ENCODE measurements around the gene KCNC1. TPM values are rescaled to one million over a fixed set of nuclear protein-coding genes. Genes with fewer than 3 reads are reported as not detected.

Gene KCNC1
- total RNA-seq, 1 donor from 2014 or later: not detected

- DNase-seq (ENCODE audit: low spot score): no peak
Measured at GRCh38 chr11:17714870-17715269, 19.7 kb upstream of the KCNC1 start.

- no peak for DNase-seq (ENCODE audit: low spot score)
Measured at GRCh38 chr11:17716807-17717206, 17.8 kb upstream of the KCNC1 start.

DNA sequence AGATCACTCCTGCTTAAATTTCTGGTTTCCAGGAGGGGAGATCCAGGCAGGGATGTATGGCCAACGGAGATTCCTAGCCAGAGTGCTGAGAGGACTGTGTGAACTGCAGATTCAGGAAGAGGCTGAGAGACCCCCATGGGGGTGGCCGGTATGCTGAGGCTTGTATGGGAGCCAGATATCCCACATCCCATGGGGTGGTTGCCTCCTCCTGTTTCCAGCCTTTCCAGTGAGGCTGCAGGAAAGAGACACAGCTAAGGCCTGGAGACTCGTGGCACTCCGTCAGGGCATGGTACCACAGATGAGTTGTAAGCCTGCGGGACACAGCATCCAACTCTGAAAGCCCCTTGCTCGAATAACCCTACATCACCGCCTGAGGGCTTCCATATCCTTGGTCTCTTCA is 16.6 kb upstream of the KCNC1 start:
- no peak for DNase-seq (ENCODE audit: low spot score)

- no peak for DNase-seq (ENCODE audit: low spot score)
Measured at GRCh38 chr11:17718510-17718962, 16.0 kb upstream of the KCNC1 start.

DNA sequence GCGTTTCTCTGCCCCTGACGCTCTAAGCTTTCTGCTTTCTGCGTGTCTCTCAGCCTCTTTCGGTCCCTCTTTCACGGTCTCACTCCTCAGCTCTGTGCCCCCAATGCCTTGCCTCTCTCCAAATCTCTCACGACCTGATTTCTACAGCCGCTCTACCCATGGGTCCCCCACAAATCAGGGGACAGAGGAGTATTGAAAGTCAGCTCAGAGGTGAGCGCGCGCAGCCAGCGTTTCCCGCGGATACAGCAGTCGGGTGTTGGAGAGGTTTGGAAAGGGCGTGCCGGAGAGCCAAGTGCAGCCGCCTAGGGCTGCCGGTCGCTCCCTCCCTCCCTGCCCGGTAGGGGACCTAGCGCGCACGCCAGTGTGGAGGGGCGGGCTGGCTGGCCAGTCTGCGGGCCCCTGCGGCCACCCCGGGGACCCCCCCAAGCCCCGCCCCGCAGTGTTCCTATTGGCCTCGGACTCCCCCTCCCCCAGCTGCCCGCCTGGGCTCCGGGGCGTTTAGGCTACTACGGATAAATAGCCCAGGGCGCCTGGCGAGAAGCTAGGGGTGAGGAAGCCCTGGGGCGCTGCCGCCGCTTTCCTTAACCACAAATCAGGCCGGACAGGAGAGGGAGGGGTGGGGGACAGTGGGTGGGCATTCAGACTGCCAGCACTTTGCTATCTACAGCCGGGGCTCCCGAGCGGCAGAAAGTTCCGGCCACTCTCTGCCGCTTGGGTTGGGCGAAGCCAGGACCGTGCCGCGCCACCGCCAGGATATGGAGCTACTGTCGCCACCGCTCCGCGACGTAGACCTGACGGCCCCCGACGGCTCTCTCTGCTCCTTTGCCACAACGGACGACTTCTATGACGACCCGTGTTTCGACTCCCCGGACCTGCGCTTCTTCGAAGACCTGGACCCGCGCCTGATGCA is 15.3 kb upstream of the KCNC1 start, which contains the start of gene MYOD1:
MYOD1 (plus strand) TSS at position 544 of the 910 bp plus-strand sequence; CDS start at position 756, 212 bp downstream.
- DNase-seq (ENCODE audit: low spot score): no peak

DNA sequence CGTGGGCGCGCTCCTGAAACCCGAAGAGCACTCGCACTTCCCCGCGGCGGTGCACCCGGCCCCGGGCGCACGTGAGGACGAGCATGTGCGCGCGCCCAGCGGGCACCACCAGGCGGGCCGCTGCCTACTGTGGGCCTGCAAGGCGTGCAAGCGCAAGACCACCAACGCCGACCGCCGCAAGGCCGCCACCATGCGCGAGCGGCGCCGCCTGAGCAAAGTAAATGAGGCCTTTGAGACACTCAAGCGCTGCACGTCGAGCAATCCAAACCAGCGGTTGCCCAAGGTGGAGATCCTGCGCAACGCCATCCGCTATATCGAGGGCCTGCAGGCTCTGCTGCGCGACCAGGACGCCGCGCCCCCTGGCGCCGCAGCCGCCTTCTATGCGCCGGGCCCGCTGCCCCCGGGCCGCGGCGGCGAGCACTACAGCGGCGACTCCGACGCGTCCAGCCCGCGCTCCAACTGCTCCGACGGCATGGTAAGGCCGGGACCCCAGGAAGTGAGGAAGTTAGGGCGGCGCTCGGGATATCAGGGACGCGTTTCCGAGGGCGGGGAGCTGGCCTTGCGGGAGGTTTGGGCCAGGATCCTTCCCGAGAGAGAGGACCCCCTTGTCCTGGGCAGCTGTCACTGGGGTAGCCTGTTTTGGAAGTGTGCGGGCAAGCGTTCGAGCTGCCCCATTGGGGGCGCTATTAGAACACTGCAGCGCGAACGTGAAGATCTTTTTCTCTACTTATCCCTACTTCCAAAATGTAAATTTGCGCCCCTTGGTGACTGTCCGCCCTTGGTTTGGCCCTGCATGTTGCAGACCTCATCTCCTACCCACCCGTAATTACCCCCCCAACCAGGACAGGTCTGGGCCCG is 14.4 kb upstream of the KCNC1 start:
- DNase-seq (ENCODE audit: low spot score): no peak

DNA sequence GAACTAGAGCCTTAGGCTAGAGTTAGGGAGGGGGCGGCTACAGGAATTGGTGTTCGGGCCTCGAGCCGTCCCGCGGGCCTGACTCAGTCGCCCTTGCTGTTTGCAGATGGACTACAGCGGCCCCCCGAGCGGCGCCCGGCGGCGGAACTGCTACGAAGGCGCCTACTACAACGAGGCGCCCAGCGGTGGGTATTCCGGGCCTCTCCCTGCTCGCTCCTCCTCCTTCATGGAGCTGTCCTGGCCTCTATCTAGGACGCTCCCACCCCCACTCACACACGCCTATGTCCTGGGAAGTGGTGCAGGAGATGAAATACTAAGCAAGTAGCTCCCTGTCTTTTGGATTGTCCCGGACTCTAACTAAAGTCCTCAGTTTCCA is 13.8 kb upstream of the KCNC1 start:
- DNase-seq (ENCODE audit: low spot score): no peak

- DNase-seq (ENCODE audit: low spot score): no peak
Measured at GRCh38 chr11:17721242-17721999, 13.2 kb upstream of the KCNC1 start.

DNA sequence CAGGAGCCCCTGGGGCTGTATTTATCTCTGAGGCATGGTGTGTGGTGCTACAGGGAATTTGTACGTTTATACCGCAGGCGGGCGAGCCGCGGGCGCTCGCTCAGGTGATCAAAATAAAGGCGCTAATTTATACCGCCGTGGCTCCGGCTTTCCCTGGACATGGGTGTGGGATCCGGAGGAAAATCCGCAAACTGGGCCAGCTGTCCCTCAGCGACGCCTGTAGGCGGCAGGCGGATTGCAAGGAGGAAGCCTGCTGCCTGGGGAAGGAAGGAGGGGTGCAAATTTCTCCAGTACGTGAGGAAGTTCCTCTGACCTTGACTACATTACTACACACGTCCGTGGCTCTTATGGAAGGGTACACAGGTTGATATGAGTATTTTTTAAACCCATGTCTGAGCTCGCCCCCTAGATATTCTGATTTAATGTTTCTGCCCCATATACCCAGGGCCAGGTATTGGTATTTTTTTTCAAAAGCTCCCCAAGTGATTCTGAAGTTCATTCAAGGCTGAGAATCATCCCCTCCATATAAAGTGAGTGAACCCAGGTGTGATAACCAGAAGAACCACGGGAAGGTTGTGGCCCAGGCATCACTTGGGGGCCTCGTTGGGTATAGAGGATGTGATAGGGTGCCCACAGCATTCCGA is 12.5 kb upstream of the KCNC1 start:
- no peak for DNase-seq (ENCODE audit: low spot score)

- DNase-seq (ENCODE audit: low spot score): no peak
Measured at GRCh38 chr11:17724020-17724908, 10.3 kb upstream of the KCNC1 start.

- no peak for DNase-seq (ENCODE audit: low spot score)
Measured at GRCh38 chr11:17725174-17725573, 9.4 kb upstream of the KCNC1 start.

GRCh38 chr11:17730137-17730536 is 4.4 kb upstream of the KCNC1 start:
- DNase-seq (ENCODE audit: low spot score): no peak

GRCh38 chr11:17730608-17731462 is 3.7 kb upstream of the KCNC1 start:
- DNase-seq (ENCODE audit: low spot score): peak; percentile 88

DNA sequence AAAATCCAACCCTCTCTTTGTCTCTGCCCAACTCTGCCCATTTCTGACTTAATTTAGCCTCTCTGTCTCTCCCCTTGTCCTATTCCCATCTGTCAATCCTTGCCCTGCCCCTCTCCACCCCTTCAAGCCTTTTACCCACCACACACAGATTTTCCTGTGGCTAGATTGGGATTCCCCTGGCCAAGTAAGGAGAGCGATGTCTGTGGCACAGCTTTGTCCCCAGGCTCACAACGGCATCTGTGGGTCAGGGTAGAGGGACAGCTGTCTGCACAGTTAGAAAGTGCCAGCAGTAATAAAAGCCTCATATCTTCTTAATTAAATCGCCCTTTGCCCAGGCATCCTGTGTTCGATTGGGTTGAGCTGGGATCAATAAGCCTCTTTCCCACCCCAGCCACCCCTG is 1.3 kb upstream of the KCNC1 start:
- DNase-seq (ENCODE audit: low spot score): no peak

DNA sequence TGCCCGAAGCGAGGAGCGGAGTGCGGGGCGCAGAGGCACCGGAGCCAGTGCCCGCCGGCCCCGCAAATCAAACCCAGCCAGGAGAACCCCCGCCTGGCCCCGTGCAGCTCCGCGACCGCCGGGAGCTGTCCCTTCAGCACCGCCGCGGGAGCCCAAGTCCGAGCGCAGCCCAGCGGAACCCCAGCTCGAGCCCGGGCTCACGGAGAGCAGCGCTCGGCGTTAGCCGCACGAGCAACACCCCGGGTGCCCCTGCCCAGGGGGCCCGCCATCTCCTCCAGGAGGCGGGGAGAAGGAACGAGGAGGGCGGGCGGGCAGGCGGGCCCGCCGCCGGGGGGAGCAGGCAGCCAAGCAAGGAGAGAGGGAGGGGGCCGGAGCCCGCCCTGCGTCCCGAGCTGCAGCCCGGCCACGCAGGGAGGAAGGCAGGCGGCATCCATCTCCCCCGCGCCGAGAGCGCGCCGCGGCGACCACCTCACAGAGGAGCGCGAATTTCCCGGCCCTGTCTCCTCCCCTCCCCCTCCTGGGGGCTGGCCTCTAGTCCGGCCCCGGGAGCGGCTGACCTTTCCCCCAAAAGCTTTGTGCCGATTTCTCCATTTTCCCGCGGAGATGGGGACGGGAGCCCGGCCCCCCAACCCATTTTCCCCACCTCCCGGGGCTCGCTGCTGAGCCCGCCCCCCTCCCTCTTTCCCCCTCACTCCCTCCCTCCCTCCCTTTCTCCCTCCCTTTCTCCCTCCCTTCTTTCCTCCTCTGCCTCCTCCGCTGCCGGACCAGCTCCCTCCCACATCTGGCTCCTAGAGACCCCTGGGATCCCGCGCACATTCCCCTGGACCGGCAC is 621 bp downstream of the KCNC1 start:
- DNase-seq (ENCODE audit: low spot score): peak; percentile 73

GRCh38 chr11:17735818-17736578 is 1.4 kb downstream of the KCNC1 start:
- DNase-seq (ENCODE audit: low spot score): no peak

DNA sequence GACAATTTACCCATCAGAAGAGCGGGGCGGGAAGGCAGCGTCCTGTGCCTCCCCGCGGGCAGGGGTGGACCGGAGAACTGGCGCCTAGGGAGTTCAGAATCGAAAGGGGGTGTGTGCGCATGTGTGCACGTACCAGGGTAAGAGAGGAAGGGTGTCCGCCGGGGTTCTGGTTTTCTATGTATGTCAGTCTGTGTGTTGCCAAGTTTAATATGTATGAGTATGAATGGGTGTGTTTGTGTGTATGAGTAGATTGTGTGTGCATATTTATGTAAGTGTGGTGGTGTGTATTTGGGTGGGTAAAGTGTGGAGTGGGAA is 2.0 kb downstream of the KCNC1 start:
- DNase-seq (ENCODE audit: low spot score): no peak
